GM21825 (cell line): ENCODE measurements around the gene ADA.
"Not testable (repeated sequence)": the region's sequence is repeated elsewhere in the genome, so short reads cannot be mapped to it uniquely, and the experiment has no call there.

Experiments
- ATAC-seq: cut with Tn5 transposase; IDR thresholded peaks from one replicate; pipeline ENCODE4 v1.9.1; 2021; ENCODE audit warnings: mild to moderate bottlenecking, moderate library complexity; ENCODE audit not compliant: unreplicated experiment

ADA gene

GRCh38 chr20:44678990-44679611 is 27.6 kb upstream of the ADA start:
- ATAC-seq = no peak

- ATAC-seq = no peak
These were observed 26.7 kb upstream of the ADA start for GRCh38 chr20:44678242-44678641.

GRCh38 chr20:44672318-44672902 is 20.9 kb upstream of the ADA start:
- ATAC-seq = not testable (repeated sequence)

GRCh38 chr20:44671541-44671940 is 20.0 kb upstream of the ADA start:
- ATAC-seq = not testable (repeated sequence)

- ATAC-seq = not testable (repeated sequence)
These were observed 19.4 kb upstream of the ADA start for GRCh38 chr20:44670851-44671250.

GRCh38 chr20:44666066-44666465 is 14.6 kb upstream of the ADA start:
- no peak for ATAC-seq

GRCh38 chr20:44664131-44664530 is 12.6 kb upstream of the ADA start:
- no peak for ATAC-seq

- no peak for ATAC-seq
These were observed 10.8 kb upstream of the ADA start for GRCh38 chr20:44662261-44662660.

- ATAC-seq = no peak
These were observed 9.1 kb upstream of the ADA start for GRCh38 chr20:44660581-44660980.

- no peak for ATAC-seq
These were observed 8.4 kb upstream of the ADA start for GRCh38 chr20:44659931-44660330.

- no peak for ATAC-seq
These were observed 7.3 kb upstream of the ADA start for GRCh38 chr20:44658810-44659209.

- ATAC-seq = no peak
These were observed 6.4 kb upstream of the ADA start for GRCh38 chr20:44657875-44658274.

GRCh38 chr20:44656448-44656847 is 4.9 kb upstream of the ADA start:
- ATAC-seq = no peak

GRCh38 chr20:44654210-44654609 is 2.7 kb upstream of the ADA start:
- ATAC-seq = not testable (repeated sequence)

GRCh38 chr20:44653546-44653945 is 2.0 kb upstream of the ADA start:
- no peak for ATAC-seq

- ATAC-seq = no peak
These were observed 140 bp downstream of the ADA start for GRCh38 chr20:44651434-44651683.

GRCh38 chr20:44650771-44651433 is 597 bp downstream of the ADA start:
- no peak for ATAC-seq

- ATAC-seq = no peak
These were observed 1.5 kb downstream of the ADA start for GRCh38 chr20:44649976-44650375.

GRCh38 chr20:44649126-44649525 is 2.4 kb downstream of the ADA start:
- ATAC-seq = no peak

GRCh38 chr20:44648579-44648978 is 2.9 kb downstream of the ADA start:
- no peak for ATAC-seq

- no peak for ATAC-seq
These were observed 3.4 kb downstream of the ADA start for GRCh38 chr20:44648068-44648467.

GRCh38 chr20:44646641-44647274 is 4.7 kb downstream of the ADA start:
- ATAC-seq = peak; percentile 33
